Stimulated activated memory B cell treated with anti-CD40 and anti-IgM and Interleukin-4, amounts not matched to agents 10 μg/mL and 1 μg/mL and 100 μg/mL, for 72 hours (primary cell): ENCODE data around the gene THEM5.
A peak's percentile ranks its signal among the peaks of the same experiment; 100 is the strongest.

ENCODE experiments used
- ATAC-seq: fragments of 150-1000 bp; cut with Tn5 transposase; 2 replicates; pipeline ENCODE4 v1.10.0; 2021
- H3K27ac Mint-ChIP-seq: one replicate; pipeline ENCODE4 v1.8.0; 2022; ENCODE audit warnings: mild to moderate bottlenecking, mixed read lengths
- H3K27me3 Mint-ChIP-seq: one replicate; pipeline ENCODE4 v1.8.0; 2022; ENCODE audit warnings: mixed read lengths
- H3K36me3 Mint-ChIP-seq: one replicate; pipeline ENCODE4 v1.8.0; 2022; ENCODE audit warnings: mixed read lengths
- H3K4me1 Mint-ChIP-seq: one replicate; pipeline ENCODE4 v1.8.0; 2022; ENCODE audit warnings: mixed read lengths
- H3K4me3 Mint-ChIP-seq: one replicate; pipeline ENCODE4 v1.8.0; 2022; ENCODE audit warnings: mild to moderate bottlenecking, moderate library complexity, mixed read lengths
- H3K9me3 Mint-ChIP-seq: one replicate; pipeline ENCODE4 v1.8.0; 2022; ENCODE audit warnings: mixed read lengths

Gene THEM5

GRCh38 chr1:151825204-151825603 lies 28.3 kb downstream of the THEM5 start:
- no peak for ATAC-seq
- H3K4me3 Mint-ChIP-seq = no peak overlapping the region
- peaks cover 18% of the 10 kb centered on the region for H3K4me1 Mint-ChIP-seq
- H3K9me3 Mint-ChIP-seq = no peaks in the 10 kb centered on the region
- no peak overlapping the region for H3K27ac Mint-ChIP-seq
- peaks cover 28% of the 10 kb centered on the region for H3K27me3 Mint-ChIP-seq
- H3K36me3 Mint-ChIP-seq = no peaks in the 10 kb centered on the region

- Mint-ChIP-seq H3K4me3 (no peak overlapping the region), H3K27ac (no peak overlapping the region), H3K4me1 (peaks cover 7% of the 10 kb centered on the region), H3K9me3 (no peaks in the 10 kb centered on the region), H3K36me3 (no peaks in the 10 kb centered on the region), H3K27me3 (peaks cover 14% of the 10 kb centered on the region)
- no peak for ATAC-seq
Observed at GRCh38 chr1:151823175-151823574, 30.3 kb downstream of the THEM5 start.

- Mint-ChIP-seq H3K27ac (no peak overlapping the region), H3K27me3 (peaks cover 17% of the 10 kb centered on the region), H3K36me3 (no peaks in the 10 kb centered on the region), H3K4me3 (no peak overlapping the region), H3K4me1 (peaks cover 7% of the 10 kb centered on the region), H3K9me3 (no peaks in the 10 kb centered on the region)
- peak; percentile 38 for ATAC-seq
Observed at GRCh38 chr1:151822404-151822803, 31.1 kb downstream of the THEM5 start.

GRCh38 chr1:151820940-151821339 lies 32.6 kb downstream of the THEM5 start:
- peaks cover 31% of the 10 kb centered on the region for H3K27me3 Mint-ChIP-seq
- no peaks in the 10 kb centered on the region for H3K36me3 Mint-ChIP-seq
- peaks cover 7% of the 10 kb centered on the region for H3K4me1 Mint-ChIP-seq
- H3K9me3 Mint-ChIP-seq = no peaks in the 10 kb centered on the region
- no peak overlapping the region for H3K4me3 Mint-ChIP-seq
- no peak overlapping the region for H3K27ac Mint-ChIP-seq
- ATAC-seq = no peak

- Mint-ChIP-seq H3K4me1 (peaks cover 7% of the 10 kb centered on the region), H3K27me3 (peaks cover 40% of the 10 kb centered on the region), H3K27ac (no peak overlapping the region), H3K4me3 (no peak overlapping the region), H3K9me3 (no peaks in the 10 kb centered on the region), H3K36me3 (no peaks in the 10 kb centered on the region)
- ATAC-seq = no peak
Observed at GRCh38 chr1:151819976-151820623, 33.4 kb downstream of the THEM5 start.

- H3K4me1 Mint-ChIP-seq = peaks cover 7% of the 10 kb centered on the region
- H3K4me3 Mint-ChIP-seq = no peak overlapping the region
Observed at GRCh38 chr1:151819227-151819835, 34.2 kb downstream of the THEM5 start.

GRCh38 chr1:151817353-151817730 lies 36.2 kb downstream of the THEM5 start:
- H3K4me1 Mint-ChIP-seq = peaks cover 4% of the 10 kb centered on the region
- no peaks in the 10 kb centered on the region for H3K9me3 Mint-ChIP-seq
- no peak for ATAC-seq
- H3K27me3 Mint-ChIP-seq = peaks cover 33% of the 10 kb centered on the region
- no peak overlapping the region for H3K27ac Mint-ChIP-seq
- H3K36me3 Mint-ChIP-seq = no peaks in the 10 kb centered on the region
- no peak overlapping the region for H3K4me3 Mint-ChIP-seq

More at GRCh38 chr1:151819227-151819835, 34.2 kb downstream of the THEM5 start:
- Mint-ChIP-seq H3K9me3 (no peaks in the 10 kb centered on the region), H3K27ac (no peak overlapping the region), H3K27me3 (peaks cover 42% of the 10 kb centered on the region), H3K36me3 (no peaks in the 10 kb centered on the region)
- ATAC-seq = no peak

GRCh38 chr1:151816548-151817352 lies 36.8 kb downstream of the THEM5 start:
- ATAC-seq = no peak
- H3K27ac Mint-ChIP-seq = no peak overlapping the region
- H3K4me1 Mint-ChIP-seq = no peaks in the 10 kb centered on the region
- no peaks in the 10 kb centered on the region for H3K9me3 Mint-ChIP-seq
- H3K36me3 Mint-ChIP-seq = no peaks in the 10 kb centered on the region
- H3K4me3 Mint-ChIP-seq = no peak overlapping the region
- peaks cover 33% of the 10 kb centered on the region for H3K27me3 Mint-ChIP-seq

GRCh38 chr1:151815716-151816327 lies 37.7 kb downstream of the THEM5 start:
- ATAC-seq = no peak
- Mint-ChIP-seq H3K4me3 (no peak overlapping the region), H3K27ac (no peak overlapping the region), H3K9me3 (no peaks in the 10 kb centered on the region), H3K4me1 (no peaks in the 10 kb centered on the region), H3K27me3 (peaks cover 33% of the 10 kb centered on the region), H3K36me3 (no peaks in the 10 kb centered on the region)

GRCh38 chr1:151814971-151815545 lies 38.5 kb downstream of the THEM5 start:
- no peak for ATAC-seq
- Mint-ChIP-seq H3K9me3 (no peaks in the 10 kb centered on the region), H3K27me3 (peaks cover 33% of the 10 kb centered on the region), H3K27ac (no peak overlapping the region), H3K36me3 (no peaks in the 10 kb centered on the region), H3K4me1 (no peaks in the 10 kb centered on the region), H3K4me3 (no peak overlapping the region)

GRCh38 chr1:151814426-151814825 lies 39.1 kb downstream of the THEM5 start:
- ATAC-seq = no peak
- Mint-ChIP-seq H3K27me3 (peaks cover 33% of the 10 kb centered on the region), H3K36me3 (no peaks in the 10 kb centered on the region), H3K27ac (no peak overlapping the region), H3K9me3 (no peaks in the 10 kb centered on the region), H3K4me3 (no peak overlapping the region), H3K4me1 (no peaks in the 10 kb centered on the region)

GRCh38 chr1:151813271-151813977 lies 40.1 kb downstream of the THEM5 start:
- ATAC-seq = no peak
- no peaks in the 10 kb centered on the region for H3K36me3 Mint-ChIP-seq
- H3K4me3 Mint-ChIP-seq = no peak overlapping the region
- no peak overlapping the region for H3K27ac Mint-ChIP-seq
- H3K4me1 Mint-ChIP-seq = no peaks in the 10 kb centered on the region
- peaks cover 33% of the 10 kb centered on the region for H3K27me3 Mint-ChIP-seq
- H3K9me3 Mint-ChIP-seq = no peaks in the 10 kb centered on the region

- H3K4me3 Mint-ChIP-seq = no peak overlapping the region
- ATAC-seq = no peak
- H3K27ac Mint-ChIP-seq = no peak overlapping the region
Observed at GRCh38 chr1:151811181-151811580, 42.3 kb downstream of the THEM5 start.

GRCh38 chr1:151809985-151810556 lies 43.4 kb downstream of the THEM5 start:
- H3K27ac Mint-ChIP-seq = no peak overlapping the region
- peaks cover 8% of the 10 kb centered on the region for H3K27me3 Mint-ChIP-seq
- no peaks in the 10 kb centered on the region for H3K9me3 Mint-ChIP-seq
- no peaks in the 10 kb centered on the region for H3K36me3 Mint-ChIP-seq
- peaks cover 7% of the 10 kb centered on the region for H3K4me1 Mint-ChIP-seq
- no peak for ATAC-seq
- H3K4me3 Mint-ChIP-seq = no peak overlapping the region

More at GRCh38 chr1:151811181-151811580, 42.3 kb downstream of the THEM5 start:
- H3K9me3 Mint-ChIP-seq = no peaks in the 10 kb centered on the region
- no peaks in the 10 kb centered on the region for H3K36me3 Mint-ChIP-seq
- peaks cover 7% of the 10 kb centered on the region for H3K4me1 Mint-ChIP-seq
- peaks cover 19% of the 10 kb centered on the region for H3K27me3 Mint-ChIP-seq
